Measurements from ENCODE around the gene RHBDL1.

Gene RHBDL1

GRCh38 chr16:683396-684070 lies 8.1 kb downstream of the RHBDL1 start (continued):
- TF ChIP-seq ZBTB44 (tag by site-specific recombination; IDR thresholded peaks at IDR 0.05), result no peak
- no peak; the same call in 1 of the 2 replicates for TF ChIP-seq GLI4 (tag by site-specific recombination; IDR thresholded peaks at IDR 0.05)
- TF ChIP-seq ZNF2 (tag by site-specific recombination; IDR thresholded peaks at IDR 0.05), result 0 out of 2 replicates have a peak, but pooled peaks have one; percentile 64
- TF ChIP-seq ZNF785 (tag by site-specific recombination; IDR thresholded peaks at IDR 0.05), result no peak; the same call in 1 of the 2 replicates
- TF ChIP-seq ZNF48 (tag by site-specific recombination; IDR thresholded peaks at IDR 0.05), result no peak
- TF ChIP-seq PRDM10 (tag by site-specific recombination; IDR thresholded peaks at IDR 0.05), result peak; percentile 96
- TF ChIP-seq ZNF280C (tag by site-specific recombination; IDR thresholded peaks at IDR 0.05), result no peak
- TF ChIP-seq ZNF26 (tag by site-specific recombination; IDR thresholded peaks at IDR 0.05), result no peak
- TF ChIP-seq ZNF175 (tag by site-specific recombination; IDR thresholded peaks at IDR 0.05), result no peak
- TF ChIP-seq, protein P1, sequence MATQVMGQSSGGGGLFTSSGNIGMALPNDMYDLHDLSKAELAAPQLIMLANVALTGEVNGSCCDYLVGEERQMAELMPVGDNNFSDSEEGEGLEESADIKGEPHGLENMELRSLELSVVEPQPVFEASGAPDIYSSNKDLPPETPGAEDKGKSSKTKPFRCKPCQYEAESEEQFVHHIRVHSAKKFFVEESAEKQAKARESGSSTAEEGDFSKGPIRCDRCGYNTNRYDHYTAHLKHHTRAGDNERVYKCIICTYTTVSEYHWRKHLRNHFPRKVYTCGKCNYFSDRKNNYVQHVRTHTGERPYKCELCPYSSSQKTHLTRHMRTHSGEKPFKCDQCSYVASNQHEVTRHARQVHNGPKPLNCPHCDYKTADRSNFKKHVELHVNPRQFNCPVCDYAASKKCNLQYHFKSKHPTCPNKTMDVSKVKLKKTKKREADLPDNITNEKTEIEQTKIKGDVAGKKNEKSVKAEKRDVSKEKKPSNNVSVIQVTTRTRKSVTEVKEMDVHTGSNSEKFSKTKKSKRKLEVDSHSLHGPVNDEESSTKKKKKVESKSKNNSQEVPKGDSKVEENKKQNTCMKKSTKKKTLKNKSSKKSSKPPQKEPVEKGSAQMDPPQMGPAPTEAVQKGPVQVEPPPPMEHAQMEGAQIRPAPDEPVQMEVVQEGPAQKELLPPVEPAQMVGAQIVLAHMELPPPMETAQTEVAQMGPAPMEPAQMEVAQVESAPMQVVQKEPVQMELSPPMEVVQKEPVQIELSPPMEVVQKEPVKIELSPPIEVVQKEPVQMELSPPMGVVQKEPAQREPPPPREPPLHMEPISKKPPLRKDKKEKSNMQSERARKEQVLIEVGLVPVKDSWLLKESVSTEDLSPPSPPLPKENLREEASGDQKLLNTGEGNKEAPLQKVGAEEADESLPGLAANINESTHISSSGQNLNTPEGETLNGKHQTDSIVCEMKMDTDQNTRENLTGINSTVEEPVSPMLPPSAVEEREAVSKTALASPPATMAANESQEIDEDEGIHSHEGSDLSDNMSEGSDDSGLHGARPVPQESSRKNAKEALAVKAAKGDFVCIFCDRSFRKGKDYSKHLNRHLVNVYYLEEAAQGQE (tag by site-specific recombination; IDR thresholded peaks at IDR 0.05), result peak; percentile 26; the same call in 1 of the 2 replicates
- TF ChIP-seq ZFP37 (tag by site-specific recombination; IDR thresholded peaks at IDR 0.05), result peak; percentile 90; the same call in 1 of the 2 replicates
- TF ChIP-seq, protein P2, sequence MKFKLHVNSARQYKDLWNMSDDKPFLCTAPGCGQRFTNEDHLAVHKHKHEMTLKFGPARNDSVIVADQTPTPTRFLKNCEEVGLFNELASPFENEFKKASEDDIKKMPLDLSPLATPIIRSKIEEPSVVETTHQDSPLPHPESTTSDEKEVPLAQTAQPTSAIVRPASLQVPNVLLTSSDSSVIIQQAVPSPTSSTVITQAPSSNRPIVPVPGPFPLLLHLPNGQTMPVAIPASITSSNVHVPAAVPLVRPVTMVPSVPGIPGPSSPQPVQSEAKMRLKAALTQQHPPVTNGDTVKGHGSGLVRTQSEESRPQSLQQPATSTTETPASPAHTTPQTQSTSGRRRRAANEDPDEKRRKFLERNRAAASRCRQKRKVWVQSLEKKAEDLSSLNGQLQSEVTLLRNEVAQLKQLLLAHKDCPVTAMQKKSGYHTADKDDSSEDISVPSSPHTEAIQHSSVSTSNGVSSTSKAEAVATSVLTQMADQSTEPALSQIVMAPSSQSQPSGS (tag by site-specific recombination; IDR thresholded peaks at IDR 0.05; ENCODE audit: low read depth), result no peak
- no peak for TF ChIP-seq ZNF114 (tag by site-specific recombination; IDR thresholded peaks at IDR 0.05)
- TF ChIP-seq ZNF518A (tag by site-specific recombination; conservative IDR thresholded peaks at IDR 0.05; ENCODE audit: low read depth), result no peak
- TF ChIP-seq ZBTB7A (tag by site-specific recombination; IDR thresholded peaks at IDR 0.05; ENCODE audit: low read depth), result peak; percentile 67; the same call in 1 of the 2 replicates
- TF ChIP-seq TCF7L2 (IDR thresholded peaks at IDR 0.05; ENCODE audit: borderline replicate concordance, low read depth, low read length), result no peak
- no peak for TF ChIP-seq ZNF140 (tag by site-specific recombination; IDR thresholded peaks at IDR 0.05)
